IPS DF 19.7 (cell line): ENCODE results near the gene FRS3.
"Not testable (repeated sequence)": the region's sequence is repeated elsewhere in the genome, so short reads cannot be mapped to it uniquely, and the experiment has no call there.

Experiments
- DNase-seq: peaks from one replicate; pipeline ENCODE4 v3.0.0-alpha.2; 2013; ENCODE audit warnings: low read depth, low spot score

Gene FRS3, protein sequence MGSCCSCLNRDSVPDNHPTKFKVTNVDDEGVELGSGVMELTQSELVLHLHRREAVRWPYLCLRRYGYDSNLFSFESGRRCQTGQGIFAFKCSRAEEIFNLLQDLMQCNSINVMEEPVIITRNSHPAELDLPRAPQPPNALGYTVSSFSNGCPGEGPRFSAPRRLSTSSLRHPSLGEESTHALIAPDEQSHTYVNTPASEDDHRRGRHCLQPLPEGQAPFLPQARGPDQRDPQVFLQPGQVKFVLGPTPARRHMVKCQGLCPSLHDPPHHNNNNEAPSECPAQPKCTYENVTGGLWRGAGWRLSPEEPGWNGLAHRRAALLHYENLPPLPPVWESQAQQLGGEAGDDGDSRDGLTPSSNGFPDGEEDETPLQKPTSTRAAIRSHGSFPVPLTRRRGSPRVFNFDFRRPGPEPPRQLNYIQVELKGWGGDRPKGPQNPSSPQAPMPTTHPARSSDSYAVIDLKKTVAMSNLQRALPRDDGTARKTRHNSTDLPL

DNA sequence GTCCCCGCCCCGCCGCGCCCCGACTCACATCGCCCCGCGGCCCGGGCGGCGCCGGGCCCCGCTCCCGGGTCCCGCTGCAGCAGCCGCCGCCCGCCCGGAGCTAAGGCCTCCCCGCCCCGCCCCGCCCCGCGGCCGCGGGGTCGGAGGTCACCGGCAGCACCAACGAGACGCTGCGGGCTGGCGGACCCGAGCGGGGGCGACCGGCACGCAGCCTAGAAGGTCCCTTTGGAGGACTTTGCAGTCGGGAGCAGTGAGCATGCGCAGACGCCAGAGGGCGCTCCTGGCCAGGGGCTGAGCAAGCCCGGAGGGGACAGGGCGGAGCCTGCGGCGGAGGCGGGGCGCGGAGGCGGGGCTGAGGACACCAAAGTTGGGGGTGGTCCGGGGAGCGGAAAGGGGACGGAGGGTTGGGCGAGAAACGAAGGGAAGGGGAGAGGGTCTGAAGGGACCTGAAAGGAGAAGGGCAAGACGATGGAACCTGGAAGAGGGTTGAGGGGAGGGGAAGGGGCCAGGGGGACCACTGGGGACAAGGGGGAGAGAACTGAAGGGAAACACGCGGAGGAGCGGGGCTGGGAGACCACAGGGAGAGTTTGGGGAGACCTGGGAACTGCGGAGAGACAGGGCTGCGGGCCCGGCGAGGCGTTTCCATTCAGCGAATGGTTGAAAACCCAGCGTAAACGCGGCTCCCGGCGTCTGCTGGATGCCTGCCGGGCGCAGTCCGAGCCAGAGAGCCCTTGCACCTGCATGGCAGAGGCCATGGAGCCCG, at the start of gene FRS3:
FRS3 (minus strand) TSS at position 113 of the 763 bp plus-strand sequence. CDS start 2,913 bp downstream, outside the sequence.
- no peak for DNase-seq

DNA sequence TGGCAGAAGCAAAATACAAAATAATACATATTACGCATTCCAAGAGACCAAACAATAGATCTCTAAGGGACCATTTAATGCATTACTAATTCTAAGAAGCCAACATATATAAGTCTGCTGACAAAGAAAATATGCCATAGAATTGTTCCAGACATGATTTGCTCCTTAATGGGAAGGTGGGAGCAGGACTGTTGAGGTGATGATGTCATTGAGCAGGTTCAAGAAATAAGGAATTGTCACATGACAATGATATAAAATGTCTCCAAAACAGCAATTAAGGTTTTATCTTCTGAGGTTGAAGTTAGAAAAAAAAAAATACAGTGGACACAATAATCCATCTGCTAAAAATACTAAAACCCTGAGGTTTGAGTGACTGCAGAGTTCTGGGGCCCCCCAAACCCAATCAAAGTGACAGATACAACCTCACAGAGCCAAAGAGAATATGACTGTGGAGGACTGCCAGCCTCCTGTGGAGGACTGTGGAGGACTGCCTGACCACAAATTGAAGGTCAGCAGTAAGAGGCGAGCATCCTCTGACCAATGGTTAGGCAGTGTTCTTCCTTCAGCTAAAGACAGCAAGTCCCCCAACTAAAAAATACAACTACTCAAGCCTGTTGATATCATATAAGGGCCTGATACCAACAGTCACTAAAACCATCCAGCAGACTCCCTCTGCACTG, 46.8 kb upstream of the FRS3 start:
- no peak for DNase-seq

DNA sequence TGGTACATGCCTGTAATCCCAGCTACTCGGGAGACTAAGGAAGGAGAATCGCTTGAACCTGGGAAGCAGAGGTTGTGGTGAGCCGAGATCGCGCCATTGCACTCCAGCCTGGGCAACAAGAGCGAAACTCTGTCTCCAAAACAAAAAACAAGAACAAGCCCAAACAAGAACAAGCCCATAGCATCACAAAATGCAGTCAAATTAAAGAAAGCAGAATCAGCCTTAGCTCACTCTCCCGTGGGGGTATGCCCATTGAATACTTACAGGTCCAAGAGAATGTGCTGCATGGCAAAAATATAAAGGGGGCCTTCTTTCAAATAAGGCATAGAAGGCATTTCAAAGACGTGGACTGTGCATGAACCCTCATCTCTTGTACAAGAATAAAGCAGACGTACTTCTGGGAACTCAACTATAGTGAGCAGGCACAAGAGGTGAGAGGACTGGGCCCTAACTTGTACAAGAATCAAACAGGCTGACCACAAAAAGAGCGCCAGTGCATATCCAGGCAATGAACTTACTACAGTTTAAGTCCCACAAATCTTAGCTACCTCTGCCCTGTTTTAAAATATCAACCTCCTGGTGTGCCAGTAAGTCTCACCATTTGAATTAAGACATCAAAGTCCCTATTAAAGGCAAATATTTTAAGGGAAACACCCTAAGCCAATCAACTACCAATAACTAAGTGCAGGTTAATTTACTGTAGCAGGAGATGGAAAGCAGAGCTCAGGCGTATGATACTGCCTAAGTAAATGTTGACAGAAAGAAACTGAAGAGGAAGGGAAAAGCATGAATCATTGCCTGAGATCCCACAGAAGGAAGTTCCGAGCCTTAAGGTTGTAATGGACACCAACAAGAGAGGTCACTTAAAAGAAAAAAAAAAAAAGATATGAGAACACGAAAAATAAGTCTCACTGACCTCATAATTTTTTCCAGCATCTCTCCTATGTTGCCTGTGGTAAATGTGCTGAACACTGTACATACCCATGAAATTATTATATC, 45.2 kb upstream of the FRS3 start:
- DNase-seq = no peak

DNA sequence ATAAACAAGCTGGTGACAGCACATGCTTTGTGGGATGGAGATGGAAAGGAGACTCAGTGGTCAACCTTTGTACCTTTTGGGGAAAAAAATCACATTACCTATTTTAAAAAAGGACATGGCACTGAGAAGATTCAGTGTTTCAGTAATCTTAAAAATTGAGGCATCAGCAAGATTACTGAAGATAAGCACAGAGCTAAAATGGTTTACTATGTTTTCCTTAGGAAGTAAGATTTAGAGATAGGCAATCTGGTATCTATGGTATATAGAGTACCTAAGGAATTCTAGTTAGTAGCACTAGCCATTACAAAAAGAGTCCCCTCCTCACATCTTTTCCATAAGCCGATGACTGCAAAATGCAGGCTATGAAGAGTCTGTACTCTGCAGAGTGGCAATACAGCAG, 43.5 kb upstream of the FRS3 start:
- no peak for DNase-seq

DNA sequence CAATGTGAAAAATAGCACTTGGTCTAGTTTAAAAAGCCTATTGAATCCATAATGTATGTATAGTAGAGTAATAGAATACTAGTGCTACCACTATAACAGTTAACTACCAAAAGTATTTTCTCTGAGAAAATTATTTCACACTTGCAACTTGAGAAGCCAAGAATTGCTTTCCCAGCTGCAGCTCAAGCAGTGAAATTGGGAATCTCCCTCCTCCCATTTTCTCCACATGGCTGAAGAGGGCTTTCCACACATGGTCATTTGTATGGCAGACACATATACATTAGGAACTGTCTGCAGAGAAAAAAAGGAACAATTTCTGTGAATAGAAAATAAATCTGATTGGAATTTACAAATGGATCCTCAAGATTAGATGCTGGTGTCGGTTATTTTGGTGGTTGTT, 42.3 kb upstream of the FRS3 start:
- DNase-seq = no peak

DNA sequence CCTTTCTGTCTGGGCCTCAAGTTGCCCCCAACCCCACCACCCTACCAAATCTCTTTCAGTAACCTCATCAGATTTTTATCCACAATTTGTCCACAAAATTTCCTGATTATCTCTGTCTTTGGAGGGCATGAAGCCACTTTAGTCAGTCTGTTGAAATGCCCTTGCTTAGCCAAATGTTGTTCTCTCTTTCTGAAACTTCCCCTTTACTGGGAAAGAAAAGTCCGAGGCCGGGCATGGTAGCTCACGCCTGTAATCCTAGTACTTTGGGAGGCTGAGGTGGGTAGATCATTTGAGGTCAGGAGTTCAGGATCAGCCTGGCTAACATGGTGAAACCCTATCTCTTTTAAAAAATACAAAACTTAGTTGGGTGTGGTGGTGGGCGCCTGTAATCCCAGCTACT, 41.6 kb upstream of the FRS3 start:
- DNase-seq = no peak

DNA sequence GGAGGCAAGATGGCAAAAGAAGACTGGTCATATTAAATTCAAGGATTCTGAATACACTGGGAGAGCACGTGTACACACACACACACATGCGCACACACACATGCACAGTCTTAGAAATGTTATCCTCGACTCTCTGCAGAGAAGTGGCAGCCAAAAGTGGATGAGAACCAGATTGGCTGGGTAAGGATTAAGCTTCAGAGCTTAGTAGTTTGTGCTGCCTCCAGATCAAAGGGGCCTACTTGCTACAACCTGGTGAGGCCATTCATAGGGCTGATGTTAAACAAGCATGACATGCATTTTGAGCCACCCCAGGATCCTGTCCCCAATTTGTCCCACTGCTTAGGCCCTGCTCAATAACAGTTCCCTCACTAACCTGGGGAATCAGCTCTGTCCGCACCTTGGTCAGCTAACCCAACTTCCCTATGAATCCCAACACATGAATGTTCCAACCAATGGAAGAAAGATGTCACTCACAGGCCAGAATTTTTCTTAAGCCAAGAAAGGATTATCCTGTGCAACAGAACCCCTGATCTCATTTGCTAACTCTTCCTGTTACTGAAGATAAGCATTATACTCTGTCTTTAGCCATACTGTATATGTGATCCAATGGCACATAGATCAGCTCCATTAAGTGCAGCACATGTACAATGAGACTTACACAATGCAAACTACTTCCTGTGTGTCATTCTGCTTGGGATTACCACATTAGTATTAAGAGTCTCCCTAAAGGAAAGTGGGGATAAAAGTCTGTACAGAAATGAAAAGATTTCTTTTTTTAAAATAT, 38.8 kb upstream of the FRS3 start:
- no peak for DNase-seq

DNA sequence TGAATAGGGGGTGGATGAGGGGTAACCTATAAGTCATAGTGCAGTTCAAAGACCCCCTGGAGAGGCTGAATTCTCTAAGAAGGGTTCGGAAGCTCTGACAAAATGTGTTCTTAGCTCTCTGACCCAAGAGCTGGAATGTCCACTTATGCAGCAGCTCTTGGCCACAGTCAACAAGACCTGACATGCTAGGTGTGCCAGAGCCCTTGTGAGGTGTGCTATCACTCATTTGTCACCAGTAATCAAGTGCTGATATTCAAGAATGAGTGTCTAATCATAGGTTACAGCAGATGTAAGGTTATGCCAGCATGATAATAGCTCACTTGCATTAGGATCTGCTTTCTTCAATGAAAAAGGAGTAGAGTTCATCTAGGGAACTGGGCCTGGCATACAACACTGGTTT, 35.9 kb upstream of the FRS3 start:
- no peak for DNase-seq

DNA sequence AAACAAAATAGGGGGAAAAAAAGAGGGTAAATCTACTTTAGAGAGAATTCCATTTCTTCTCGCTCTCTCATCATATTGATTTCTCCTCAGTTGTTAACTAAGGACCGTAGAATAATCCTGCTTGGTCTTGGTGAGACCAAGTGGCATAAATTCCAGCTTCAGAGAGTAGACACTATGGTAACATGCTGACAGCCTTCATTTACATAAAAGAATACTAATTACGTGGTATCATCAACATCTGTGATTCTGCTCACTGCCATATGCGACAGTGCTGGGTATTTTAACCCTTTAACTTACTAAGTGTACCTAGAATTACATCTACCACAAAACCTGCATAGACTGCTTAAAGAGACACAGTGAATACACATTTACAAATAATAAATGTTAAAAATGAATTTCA, 34.9 kb upstream of the FRS3 start:
- DNase-seq = no peak

DNA sequence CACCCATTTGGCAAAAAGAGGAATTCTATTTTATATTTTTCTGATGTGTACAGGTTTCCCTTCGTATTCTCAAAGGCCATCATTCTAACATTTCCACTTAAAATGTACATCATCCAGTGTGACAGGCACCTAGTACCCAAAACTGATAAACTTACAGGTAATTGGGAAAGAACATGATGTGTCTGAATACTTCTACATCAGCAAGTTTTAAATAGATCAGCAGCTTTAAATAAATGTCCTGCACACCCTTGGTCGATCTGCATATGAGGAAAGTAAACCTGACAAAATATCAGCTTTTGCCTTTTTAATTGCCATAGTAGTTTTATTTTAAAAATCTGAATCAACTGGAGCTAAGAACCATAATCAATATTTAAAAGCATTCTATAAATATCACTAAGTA, 34.3 kb upstream of the FRS3 start:
- DNase-seq = no peak

DNA sequence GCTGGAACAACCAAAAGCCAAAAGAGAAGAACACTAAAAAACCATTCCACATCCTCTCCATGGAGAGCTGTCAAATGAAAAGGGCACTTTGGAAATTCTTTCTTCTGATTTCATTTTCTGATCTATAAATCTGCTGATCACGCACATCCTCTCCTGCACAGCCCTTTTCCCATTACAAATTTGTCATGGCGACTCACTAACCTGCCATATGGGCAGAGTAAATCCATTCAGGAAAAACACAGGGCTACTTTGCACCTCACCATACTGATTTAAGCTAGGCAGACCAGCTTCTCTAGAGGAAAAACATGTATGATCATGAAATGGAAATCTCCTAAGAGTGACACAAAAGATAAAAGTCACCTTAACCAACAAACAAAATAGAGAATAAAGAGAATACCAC, 33.8 kb upstream of the FRS3 start:
- DNase-seq = no peak

DNA sequence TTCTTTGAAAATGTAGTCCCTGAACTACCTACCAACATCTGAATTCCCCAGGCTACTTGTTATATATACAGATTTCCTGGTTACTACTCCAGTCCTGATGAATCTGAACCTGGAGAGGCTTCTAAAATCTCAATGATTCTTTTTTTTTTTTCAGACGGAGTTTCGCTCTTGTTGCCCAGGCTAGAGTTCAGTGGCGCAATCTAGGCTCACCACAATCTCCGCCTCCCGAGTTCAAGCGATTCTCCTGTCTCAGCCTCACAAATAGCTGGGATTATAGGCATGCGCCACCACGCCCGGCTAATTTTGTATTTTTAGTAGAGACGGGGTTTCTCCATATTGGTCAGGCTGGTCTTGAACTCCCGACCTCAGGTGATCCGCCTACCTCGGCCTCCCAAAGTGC, 32.2 kb upstream of the FRS3 start:
- not testable (repeated sequence) for DNase-seq

DNA sequence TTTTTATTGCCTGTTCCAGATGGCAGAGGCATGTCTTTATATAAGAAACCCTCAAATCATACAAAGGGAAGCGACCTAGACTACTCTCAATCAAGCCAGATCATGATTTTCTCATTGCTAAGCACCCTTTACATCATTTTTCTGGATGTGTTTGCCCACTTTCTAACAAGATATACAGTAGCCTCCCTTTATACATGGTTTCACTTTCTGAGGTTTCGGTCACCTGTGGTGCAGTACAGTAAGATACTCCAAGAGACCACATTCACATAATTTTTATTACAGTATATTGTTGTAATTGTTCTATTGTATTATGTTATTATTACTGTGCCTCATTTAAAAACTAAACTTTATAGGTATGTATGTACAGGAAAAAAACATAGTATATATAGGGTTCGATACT, 31.4 kb upstream of the FRS3 start:
- DNase-seq = no peak

DNA sequence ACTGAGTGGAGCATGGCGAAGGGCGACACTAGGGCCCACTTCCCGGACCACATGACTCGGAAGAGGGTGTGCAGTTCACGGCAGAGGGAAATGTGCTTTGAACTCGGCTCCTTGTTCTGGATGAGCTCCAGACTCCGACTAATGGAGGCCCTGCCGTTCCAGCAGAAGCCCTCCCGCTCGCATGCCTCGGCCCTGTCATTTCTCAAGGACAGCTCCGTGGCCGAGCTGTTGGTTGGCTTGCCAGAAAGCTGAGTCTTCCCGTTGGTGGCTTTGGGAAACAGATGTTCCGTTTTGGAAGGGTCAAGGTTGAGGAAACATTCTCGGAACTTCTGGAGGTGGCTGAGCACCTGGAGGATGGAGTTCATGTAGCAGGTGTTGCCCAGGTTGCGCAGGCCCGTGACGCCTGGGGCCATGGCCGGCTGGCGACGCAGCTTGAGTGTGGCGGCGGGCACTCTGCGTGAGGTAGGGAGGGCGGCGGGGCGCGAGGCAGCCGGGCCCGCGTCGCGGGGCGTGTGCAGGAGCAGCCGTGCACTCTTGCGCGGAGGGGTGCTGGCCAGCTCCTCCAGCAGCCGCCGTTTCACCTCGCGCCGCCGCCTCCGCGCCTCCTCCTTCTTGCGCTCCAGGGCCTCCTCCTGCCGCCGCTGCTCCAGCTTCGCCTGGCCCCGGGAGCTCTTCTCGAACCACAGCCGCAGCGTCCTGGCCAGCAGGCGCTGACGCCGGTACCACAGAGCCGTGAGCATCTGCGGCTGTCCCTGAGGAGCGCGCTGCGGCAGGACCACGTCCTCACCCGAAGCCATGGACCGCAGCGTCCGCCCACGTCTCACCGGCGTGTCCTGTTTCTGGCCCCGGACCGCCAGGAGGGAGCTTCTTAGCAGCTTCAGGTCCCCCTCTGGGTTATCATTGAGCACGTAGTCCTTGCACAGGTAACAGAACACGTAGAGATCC, 26.4 kb upstream of the FRS3 start:
- no peak for DNase-seq

DNA sequence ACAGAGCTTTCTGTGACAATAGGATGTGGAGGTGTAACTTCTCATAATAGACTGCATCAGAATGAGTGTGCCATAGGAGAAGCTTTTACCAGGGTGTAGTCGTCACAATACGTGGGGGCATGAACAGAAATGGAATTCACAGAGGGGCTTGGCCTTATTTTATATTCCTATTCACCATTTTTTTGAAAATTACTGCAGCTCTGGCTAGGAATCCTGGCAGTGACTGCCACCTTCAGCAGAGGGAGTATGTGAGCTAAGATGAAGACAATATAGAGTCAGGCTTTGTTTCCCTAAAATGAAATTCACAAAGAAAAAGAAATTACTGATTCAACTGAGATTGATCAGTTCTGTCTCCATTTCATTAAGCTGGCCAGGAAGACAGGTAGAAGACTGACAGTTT, 21.7 kb upstream of the FRS3 start:
- no peak for DNase-seq

DNA sequence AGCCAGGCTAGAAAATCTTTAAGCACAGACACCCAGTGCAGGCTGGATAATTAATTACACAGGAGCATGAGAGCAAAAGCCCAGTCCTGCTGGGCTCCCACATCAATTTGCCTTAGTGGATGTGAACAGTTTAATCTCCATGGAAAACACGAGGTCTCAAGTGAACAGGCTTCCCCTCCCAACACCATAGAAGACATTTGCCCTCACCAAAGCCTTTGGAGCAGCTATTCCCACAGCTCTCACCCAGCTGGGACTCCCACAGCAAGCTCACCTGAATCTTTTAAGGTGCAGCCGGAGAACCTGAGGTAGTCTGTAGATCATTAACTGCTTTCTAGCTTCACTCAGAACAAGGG, 19.8 kb upstream of the FRS3 start:
- DNase-seq = no peak

DNA sequence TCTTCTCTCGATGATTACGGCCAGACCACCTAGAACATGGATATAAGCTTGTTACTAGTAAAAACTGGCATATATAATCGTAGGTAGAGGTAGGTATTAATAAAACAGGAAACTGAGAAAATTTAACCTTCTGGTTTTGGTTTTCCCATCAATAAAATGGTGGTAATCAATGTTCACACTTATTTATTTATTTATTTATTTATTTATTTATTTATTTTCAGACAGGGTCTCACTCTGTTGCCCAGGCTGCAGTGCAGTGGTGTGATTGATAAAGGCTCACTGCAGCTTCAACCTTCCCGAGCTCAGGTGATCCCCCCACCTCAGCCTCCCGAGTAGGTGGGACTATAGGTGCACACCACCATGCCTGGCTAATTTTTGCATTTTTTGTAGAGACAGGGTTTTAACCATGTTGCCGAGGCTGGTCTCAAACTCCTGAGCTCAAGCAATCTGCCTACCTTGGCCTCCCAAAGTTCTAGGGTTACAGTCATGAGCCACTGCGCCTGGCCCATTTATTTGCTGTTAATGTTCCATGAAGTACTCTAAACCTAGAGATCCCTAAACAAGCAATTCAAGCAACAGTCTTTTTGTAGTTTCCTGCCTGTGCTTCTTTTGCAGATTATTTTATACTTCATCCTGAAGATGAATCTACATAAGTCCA, 19.3 kb upstream of the FRS3 start:
- DNase-seq = no peak

DNA sequence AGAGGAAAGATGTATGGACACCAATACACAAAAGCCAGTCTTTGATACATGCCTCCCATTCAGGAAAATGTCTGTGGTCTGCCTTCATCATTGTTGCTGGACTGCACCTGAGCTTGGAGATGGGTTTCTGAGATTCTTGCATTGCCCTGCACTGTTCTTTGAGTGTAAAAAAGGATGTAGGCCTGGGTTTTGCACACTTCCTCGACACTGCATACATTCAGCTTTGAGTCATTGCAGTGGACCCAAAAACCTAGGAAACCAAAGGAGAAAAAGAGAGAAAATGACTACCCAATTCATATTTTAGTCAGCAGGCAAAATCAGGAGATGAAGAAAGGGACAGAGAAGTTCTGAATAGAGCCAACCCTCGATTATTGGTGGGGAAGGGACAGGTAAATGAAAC, 16.8 kb upstream of the FRS3 start:
- DNase-seq = no peak

DNA sequence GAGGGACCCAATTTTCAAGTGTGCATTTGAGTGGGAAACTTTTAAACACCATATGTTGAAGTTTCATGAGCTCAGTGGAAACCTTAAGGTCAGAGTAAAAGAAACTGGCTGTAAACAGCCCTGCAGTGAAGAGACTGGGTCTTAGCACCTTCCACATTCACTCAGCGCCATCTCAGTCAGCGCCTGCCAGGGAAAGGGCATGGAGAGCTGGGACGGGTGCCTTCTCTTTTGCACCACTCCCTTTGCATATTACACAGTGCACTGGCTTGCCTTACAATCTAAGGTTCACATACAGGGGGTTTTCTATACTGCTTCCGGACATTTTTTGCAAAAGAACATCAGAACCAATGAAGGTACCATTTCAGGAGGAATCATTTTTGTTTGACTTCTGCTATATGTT, 12.3 kb upstream of the FRS3 start:
- DNase-seq = no peak
